OCI-LY1 (cell line): Measurements from ENCODE around the gene MAD1L1.

Source experiments
- CTCF ChIP-seq: fragments of 200-600 bp; sonication (generic), shearing (Covaris generic); IDR thresholded peaks from 2 replicates; pipeline ENCODE4 v1.5.1; 2017; ENCODE audit warnings: mild to moderate bottlenecking, antibody characterized with exemption, low read length, moderate library complexity, mixed read lengths
- EZH2 ChIP-seq: fragments of 200-600 bp; sonication (generic), shearing (Covaris generic); IDR thresholded peaks from 2 replicates; pipeline ENCODE4 v1.8.0; 2017; ENCODE audit warnings: borderline replicate concordance, mixed run types, mild to moderate bottlenecking, antibody characterized with exemption, low read length, moderate library complexity, mixed read lengths

- no peak for TF ChIP-seq EZH2
- TF ChIP-seq CTCF = no peak
Measured at GRCh38 chr7:1885465-1886226, 347.1 kb downstream of the MAD1L1 start.
